ENCODE data around the gene FBXO11.
"Not testable (repeated sequence)": the region's sequence is repeated elsewhere in the genome, so short reads cannot be mapped to it uniquely, and the experiment has no call there.

The FBXO11 gene

DNA sequence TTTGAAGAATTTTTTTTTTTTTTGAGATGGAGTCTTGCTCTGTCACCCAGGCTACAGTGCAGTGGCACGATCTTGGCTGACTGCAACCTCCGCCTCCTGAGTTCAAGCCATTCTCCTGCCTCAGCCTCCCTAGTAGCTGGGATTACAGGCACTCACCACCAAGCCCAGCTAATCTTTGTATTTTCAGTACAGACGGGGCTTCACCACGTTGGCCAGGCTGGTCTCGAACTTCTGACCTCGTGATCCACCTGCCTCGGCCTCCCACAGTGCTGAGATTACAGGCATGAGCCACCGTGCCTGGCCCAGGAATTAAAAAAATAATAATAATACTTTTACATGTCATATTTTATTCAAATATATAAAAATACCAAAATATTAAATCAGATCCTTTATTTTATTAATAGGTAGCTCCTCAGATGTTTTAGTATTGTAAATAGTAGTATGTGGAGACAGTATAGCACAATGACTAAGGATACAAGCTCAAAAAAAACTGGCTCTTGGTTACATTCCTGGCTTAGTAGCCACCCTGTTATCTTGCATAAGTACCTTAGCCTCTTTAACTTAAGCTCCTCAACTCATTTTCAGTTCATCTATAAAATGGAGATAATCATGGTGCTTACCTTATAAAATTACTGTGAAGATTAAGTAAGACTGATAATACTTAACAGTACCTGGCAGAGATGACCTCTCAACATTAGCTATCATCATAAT is 53.1 kb downstream of the FBXO11 start:
- H3K4me3 ChIP-seq; H3K9me3 ChIP-seq; in situ Hi-C loops (cut with MboI; ENCODE audit: low sequenced_read_pairs); DNase-seq (ENCODE audit: low spot score in 2 of 2); H3K27me3 ChIP-seq (ENCODE audit: low read depth); H3K4me1 ChIP-seq; H3K36me3 ChIP-seq (replicated peaks): not testable (repeated sequence)

DNA sequence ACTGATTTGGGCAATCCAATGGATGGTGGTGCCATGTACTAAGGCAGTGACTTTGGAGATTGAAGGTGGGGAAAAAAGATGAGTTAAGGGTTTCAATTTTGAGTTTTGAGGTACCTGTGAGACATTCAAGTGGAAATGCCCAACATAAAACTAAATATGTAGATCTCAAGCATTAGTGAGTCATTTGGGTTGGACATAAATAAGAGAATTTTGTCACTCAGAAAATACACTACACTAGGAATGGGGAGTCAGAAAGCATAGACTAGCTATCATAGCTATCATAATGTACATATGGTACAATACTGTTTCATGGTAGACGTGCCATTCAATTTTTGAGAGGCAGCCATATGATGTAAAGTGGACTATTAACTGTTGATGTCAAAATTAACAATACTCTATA is 56.1 kb downstream of the FBXO11 start:
- Histone ChIP-seq H3K36me3 (replicated peaks) (no peaks in the 10 kb centered on the region), H3K4me1 (no peaks in the 10 kb centered on the region; the same call in 1 of the 2 replicates), H3K27me3 (ENCODE audit: low read depth) (no peaks in the 10 kb centered on the region), H3K4me3 (no peak overlapping the region), H3K9me3 (no peaks in the 10 kb centered on the region)
- in situ Hi-C loops (cut with MboI; ENCODE audit: low sequenced_read_pairs), result no loop called here
- no peak for DNase-seq (ENCODE audit: low spot score in 2 of 2)

DNA sequence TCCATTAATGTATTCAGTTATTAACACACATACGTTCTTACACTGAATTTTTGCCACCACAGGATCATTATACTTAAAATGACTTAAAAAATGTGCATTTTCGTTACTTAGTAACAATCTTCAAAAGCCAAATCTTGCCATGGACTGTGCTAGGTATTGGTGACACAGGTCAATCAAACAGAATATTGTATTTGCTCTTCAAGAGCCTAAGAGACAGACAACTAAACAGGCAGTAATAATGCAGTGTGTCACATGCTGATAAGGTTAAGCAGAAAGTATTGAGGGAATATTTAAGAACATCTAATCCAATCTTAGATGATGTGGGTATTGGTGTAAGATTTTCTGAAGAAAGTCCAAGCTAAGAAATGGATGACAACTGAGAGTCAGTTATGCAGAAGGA is 56.9 kb downstream of the FBXO11 start:
- H3K4me1 ChIP-seq, result no peaks in the 10 kb centered on the region; the same call in 1 of the 2 replicates
- in situ Hi-C loops (cut with MboI; ENCODE audit: low sequenced_read_pairs), result no loop called here
- H3K9me3 ChIP-seq, result no peaks in the 10 kb centered on the region
- no peak overlapping the region for H3K4me3 ChIP-seq
- DNase-seq (ENCODE audit: low spot score in 2 of 2), result no peak
- H3K36me3 ChIP-seq (replicated peaks), result no peaks in the 10 kb centered on the region
- H3K27me3 ChIP-seq (ENCODE audit: low read depth), result no peaks in the 10 kb centered on the region

DNA sequence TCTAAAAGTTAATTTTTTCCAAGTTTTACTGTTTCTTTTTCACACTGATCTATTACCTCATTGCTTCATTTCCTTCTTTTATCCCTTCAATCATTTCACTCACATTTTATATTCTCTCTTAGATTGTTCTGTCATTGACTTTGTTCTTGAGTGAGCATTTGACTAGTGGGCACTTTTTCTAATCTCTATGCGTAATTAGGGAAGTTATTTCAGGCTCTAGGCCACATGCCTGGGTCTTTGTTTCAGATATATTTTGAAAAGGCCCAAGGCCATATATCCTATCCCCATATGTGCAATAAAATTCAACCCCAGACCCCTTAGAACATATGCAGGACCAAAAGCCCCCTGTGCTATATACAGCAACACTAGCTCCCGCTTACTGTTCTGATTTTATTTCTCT is 62.1 kb downstream of the FBXO11 start:
- in situ Hi-C loops (cut with MboI; ENCODE audit: low sequenced_read_pairs), result no loop called here
- Histone ChIP-seq H3K4me3 (no peak overlapping the region), H3K27me3 (ENCODE audit: low read depth) (no peaks in the 10 kb centered on the region), H3K4me1 (no peaks in the 10 kb centered on the region; the same call in 1 of the 2 replicates), H3K9me3 (no peaks in the 10 kb centered on the region), H3K36me3 (replicated peaks) (peaks cover 4% of the 10 kb centered on the region)
- DNase-seq (ENCODE audit: low spot score in 2 of 2), result no peak

DNA sequence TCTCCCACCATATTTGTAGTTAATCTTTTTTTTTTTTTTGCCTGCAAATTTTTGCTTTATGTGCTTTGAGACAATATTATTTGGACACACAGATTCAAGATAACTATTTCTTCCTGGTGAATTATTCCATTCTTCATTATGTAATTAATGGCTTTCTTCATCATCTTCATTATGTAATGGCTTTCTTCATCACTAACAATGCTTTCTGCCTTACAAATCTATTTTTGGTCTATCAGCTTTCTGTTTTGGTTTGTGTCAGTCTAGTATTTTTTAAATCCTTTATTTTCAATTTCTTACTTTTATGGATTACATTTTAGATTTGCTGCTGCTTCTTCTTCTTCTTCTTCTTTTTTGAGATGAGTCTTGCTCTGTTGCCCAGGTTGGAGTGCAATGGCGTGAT is 62.9 kb downstream of the FBXO11 start:
- Histone ChIP-seq H3K4me3 (no peak overlapping the region), H3K4me1 (no peaks in the 10 kb centered on the region; the same call in 1 of the 2 replicates), H3K27me3 (ENCODE audit: low read depth) (no peaks in the 10 kb centered on the region), H3K36me3 (replicated peaks) (peaks cover 8% of the 10 kb centered on the region), H3K9me3 (no peaks in the 10 kb centered on the region)
- in situ Hi-C loops (cut with MboI; ENCODE audit: low sequenced_read_pairs), result no loop called here
- no peak for DNase-seq (ENCODE audit: low spot score in 2 of 2)

DNA sequence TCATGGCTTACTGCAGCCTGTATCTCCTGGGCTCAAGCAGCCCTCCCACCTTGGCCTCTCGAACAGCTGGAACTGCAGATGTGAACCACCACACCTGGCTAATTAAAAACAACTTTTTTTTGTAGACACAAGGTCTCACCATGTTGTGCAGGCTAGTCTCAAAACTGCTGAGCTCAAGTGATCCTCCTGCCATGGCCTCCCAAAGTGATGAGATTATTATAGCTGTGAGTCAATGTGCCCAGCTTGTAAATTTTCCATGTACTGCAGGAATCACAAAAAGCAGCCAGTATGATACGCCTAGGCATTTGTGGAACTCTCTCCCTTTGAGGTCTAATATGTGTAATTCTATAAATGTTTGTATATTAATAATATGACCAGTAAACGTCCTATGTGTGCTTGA is 63.5 kb downstream of the FBXO11 start:
- Histone ChIP-seq H3K9me3 (no peaks in the 10 kb centered on the region), H3K4me1 (no peaks in the 10 kb centered on the region; the same call in 1 of the 2 replicates), H3K36me3 (replicated peaks) (peaks cover 8% of the 10 kb centered on the region), H3K27me3 (ENCODE audit: low read depth) (no peaks in the 10 kb centered on the region), H3K4me3 (no peak overlapping the region)
- no peak for DNase-seq (ENCODE audit: low spot score in 2 of 2)
- in situ Hi-C loops (cut with MboI; ENCODE audit: low sequenced_read_pairs), result no loop called here

DNA sequence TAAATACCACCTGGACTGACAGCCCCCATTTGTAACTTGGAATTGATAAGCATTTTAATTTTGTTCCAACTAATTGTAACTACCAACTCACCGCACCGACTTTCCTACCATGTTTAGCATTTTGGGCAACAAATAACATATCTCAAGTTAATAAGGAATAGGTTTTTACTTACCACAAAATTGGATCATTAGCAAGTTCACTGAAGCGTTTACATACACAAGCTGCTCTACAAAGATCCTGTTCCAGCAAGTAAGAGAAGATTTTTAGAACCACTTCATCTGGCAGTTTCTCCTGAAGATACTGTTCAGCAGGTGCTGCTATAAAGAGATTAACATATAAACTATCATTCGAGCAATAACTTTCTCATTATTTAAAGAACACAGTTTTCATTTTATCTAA is 67.6 kb downstream of the FBXO11 start:
- Histone ChIP-seq H3K4me3 (no peak overlapping the region), H3K4me1 (no peaks in the 10 kb centered on the region), H3K27me3 (ENCODE audit: low read depth) (no peaks in the 10 kb centered on the region), H3K36me3 (replicated peaks) (peaks cover 44% of the 10 kb centered on the region), H3K9me3 (no peaks in the 10 kb centered on the region)
- DNase-seq (ENCODE audit: low spot score in 2 of 2), result no peak
- in situ Hi-C loops (cut with MboI; ENCODE audit: low sequenced_read_pairs), result no loop called here

DNA sequence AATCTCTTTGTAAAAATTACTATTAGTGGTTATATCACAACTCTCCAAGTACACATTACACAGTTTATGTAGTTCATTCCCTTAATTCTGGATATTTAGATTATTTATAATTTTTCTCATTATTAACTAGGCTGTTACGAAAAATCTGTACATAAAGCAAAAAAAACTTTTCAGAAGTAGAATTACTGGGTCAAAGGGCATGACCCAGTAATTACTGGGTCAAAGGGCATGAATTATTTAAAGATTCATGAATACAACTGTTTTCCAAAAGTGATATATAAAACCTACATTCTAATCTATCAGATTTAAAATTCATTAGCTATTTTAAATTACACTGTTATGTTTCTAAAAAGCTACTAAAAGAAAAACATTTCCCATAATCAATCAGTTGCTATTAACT is 68.0 kb downstream of the FBXO11 start:
- no peak for DNase-seq (ENCODE audit: low spot score in 2 of 2)
- Histone ChIP-seq H3K4me1 (no peaks in the 10 kb centered on the region), H3K36me3 (replicated peaks) (peaks cover 47% of the 10 kb centered on the region), H3K9me3 (no peaks in the 10 kb centered on the region), H3K4me3 (no peak overlapping the region), H3K27me3 (ENCODE audit: low read depth) (no peaks in the 10 kb centered on the region)
- in situ Hi-C loops (cut with MboI; ENCODE audit: low sequenced_read_pairs), result no loop called here

DNA sequence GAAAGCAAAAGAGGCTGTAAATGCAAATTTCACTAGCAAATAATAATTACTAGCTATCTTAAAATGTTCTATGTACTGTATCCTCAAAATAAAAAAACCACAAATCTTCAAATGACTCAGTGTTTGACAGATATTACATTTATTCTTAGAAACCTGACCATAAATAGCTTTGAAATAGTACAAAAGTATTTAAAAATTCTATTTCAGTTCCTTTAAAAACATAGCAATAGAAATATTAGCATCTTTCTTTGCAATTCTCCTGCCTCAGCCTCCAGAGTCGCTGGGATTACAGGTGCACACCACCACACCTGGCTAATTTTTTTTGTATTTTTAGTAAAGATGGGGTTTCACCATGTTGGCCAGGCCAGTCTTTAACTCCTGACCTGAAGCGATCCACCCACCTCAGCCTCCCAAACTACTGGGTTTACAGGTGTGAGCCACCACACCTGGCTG is 72.8 kb downstream of the FBXO11 start:
- Histone ChIP-seq H3K27me3 (ENCODE audit: low read depth) (no peaks in the 10 kb centered on the region), H3K36me3 (replicated peaks) (peaks cover 67% of the 10 kb centered on the region), H3K4me3 (no peak overlapping the region), H3K9me3 (no peaks in the 10 kb centered on the region), H3K4me1 (no peaks in the 10 kb centered on the region)
- in situ Hi-C loops (cut with MboI; ENCODE audit: low sequenced_read_pairs), result no loop called here
- DNase-seq (ENCODE audit: low spot score in 2 of 2), result no peak

DNA sequence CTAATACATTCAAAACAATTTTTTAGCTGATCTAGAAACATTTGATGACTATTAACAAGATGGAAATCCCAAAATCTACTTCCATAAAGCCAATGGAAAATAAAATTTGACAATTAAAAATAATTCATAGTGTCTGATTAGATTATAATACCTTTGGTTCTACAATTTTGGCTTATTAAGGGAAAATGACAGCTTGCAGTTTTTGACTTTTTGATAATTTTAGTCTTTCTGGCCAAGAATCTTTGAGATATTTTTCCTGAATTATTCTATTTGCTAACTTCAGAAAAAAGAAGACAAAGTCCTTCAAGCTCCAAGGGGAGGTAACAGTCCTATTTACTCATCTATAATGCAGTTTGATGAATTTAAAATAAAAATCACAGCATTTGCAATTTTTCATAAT is 83.8 kb downstream of the FBXO11 start:
- H3K4me1 ChIP-seq, result no peaks in the 10 kb centered on the region
- no peaks in the 10 kb centered on the region for H3K27me3 ChIP-seq (ENCODE audit: low read depth)
- H3K9me3 ChIP-seq, result no peaks in the 10 kb centered on the region
- in situ Hi-C loops (cut with MboI; ENCODE audit: low sequenced_read_pairs), result no loop called here
- H3K4me3 ChIP-seq, result no peak overlapping the region
- H3K36me3 ChIP-seq (replicated peaks), result peaks cover 43% of the 10 kb centered on the region
- DNase-seq (ENCODE audit: low spot score in 2 of 2), result no peak

DNA sequence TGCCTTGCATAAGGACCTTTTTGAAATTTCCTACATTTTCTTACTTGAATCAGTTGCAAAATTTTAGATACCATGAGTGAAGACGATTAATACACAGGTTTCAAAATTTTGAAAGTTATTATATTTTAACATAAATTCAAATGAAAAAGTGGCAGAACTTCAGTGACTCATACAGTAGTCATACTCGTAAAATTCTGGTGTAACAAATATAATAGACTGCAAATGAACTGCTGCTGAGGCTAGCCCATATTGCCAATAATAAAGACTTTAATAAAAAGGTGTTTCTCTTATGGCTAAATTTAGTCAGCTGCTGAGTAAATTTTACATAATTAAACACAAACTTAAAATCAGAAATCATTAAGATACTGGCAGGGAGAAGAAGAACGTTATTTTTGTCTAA is 86.5 kb downstream of the FBXO11 start:
- Histone ChIP-seq H3K4me3 (no peak overlapping the region), H3K36me3 (replicated peaks) (peaks cover 56% of the 10 kb centered on the region), H3K9me3 (no peaks in the 10 kb centered on the region), H3K27me3 (ENCODE audit: low read depth) (no peaks in the 10 kb centered on the region), H3K4me1 (no peaks in the 10 kb centered on the region)
- no peak for DNase-seq (ENCODE audit: low spot score in 2 of 2)
- in situ Hi-C loops (cut with MboI; ENCODE audit: low sequenced_read_pairs), result no loop called here

DNA sequence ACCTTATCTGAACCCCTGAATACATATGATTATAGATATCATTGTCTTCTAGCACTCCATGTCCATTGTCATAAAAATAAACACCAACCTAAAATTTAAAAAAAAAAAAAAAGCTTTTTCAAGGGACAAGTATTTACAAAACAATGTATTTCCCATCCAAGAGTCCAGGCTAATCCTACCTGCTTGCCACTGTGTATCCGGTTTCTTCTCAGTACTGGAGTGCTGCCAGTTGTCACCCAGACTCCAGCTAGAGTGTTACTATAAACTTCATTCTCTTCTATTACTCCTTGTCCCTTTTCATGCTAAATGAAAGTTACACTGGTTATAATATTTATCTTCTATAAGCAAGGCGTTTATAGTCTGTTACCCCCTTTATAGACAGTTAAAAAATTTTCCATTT is 87.5 kb downstream of the FBXO11 start:
- H3K4me3 ChIP-seq, result no peak overlapping the region
- H3K36me3 ChIP-seq (replicated peaks), result peaks cover 54% of the 10 kb centered on the region
- H3K9me3 ChIP-seq, result no peaks in the 10 kb centered on the region
- H3K27me3 ChIP-seq (ENCODE audit: low read depth), result no peaks in the 10 kb centered on the region
- no peaks in the 10 kb centered on the region for H3K4me1 ChIP-seq
- no peak for DNase-seq (ENCODE audit: low spot score in 2 of 2)
- in situ Hi-C loops (cut with MboI; ENCODE audit: low sequenced_read_pairs), result no loop called here

DNA sequence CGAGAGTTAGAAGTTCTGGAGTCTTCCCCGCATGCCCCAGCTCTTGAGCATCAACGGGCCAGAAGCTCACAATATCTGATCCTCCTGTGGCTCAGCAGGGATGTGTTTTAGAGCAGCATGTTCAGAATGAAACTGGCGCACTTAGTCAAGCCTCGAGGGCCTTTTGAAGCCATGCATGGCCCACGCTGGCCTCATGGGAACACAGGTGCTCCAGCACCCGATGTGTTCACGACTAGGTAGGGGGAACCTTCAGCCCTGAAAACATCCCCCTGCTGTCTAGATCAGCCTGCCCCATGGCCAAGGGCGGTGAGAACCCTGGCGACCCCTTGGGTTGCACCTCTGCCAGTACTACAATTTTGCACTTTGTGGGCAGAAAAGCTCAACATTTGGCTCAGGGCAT is 90.5 kb downstream of the FBXO11 start:
- no peaks in the 10 kb centered on the region for H3K27me3 ChIP-seq (ENCODE audit: low read depth)
- no peak for DNase-seq (ENCODE audit: low spot score in 2 of 2)
- H3K9me3 ChIP-seq, result no peaks in the 10 kb centered on the region
- H3K36me3 ChIP-seq (replicated peaks), result peaks cover 58% of the 10 kb centered on the region
- no peak overlapping the region for H3K4me3 ChIP-seq
- no peaks in the 10 kb centered on the region for H3K4me1 ChIP-seq
- in situ Hi-C loops (cut with MboI; ENCODE audit: low sequenced_read_pairs), result no loop called here

DNA sequence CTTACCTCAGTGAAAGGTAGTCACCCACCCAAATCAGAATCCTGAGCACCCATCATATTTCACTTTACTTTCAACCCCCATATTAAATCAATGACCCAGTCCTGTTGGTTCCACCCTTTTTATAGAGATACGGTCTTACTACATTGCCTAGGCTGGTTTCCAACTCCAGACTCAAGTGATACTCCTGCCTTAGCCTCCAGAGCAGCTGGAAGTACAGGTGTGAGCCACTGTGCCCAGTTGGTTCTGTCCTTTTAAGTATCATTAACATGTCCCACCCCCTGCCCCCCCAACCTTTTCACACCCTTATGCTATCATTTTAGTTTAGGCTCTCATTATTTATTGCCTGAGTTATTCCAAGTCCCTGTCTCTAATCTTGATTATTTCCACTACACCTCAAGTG is 94.6 kb downstream of the FBXO11 start:
- Histone ChIP-seq H3K4me1 (no peaks in the 10 kb centered on the region), H3K4me3 (no peak overlapping the region), H3K27me3 (ENCODE audit: low read depth) (no peaks in the 10 kb centered on the region), H3K9me3 (no peaks in the 10 kb centered on the region), H3K36me3 (replicated peaks) (peaks cover 65% of the 10 kb centered on the region)
- in situ Hi-C loops (cut with MboI; ENCODE audit: low sequenced_read_pairs), result no loop called here
- DNase-seq (ENCODE audit: low spot score in 2 of 2), result no peak

DNA sequence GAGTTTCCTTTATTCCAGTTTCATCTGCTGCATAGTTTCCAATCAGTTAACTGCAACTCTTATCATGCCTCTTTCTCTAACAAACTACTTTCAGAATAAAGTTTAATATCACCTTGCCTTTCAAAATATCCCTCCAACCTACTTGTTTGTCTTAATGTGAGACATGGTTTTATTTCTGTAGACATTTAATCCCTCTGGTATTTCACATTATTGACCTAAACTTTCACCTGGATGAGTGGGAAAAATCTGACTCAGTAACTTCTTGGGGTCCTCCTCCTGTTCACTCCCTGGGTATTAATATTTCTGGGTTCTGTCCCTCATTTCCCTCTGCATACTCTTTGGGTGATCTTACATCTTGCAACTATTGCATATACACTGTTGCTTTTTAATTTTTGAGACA is 95.4 kb downstream of the FBXO11 start:
- no peak for DNase-seq (ENCODE audit: low spot score in 2 of 2)
- Histone ChIP-seq H3K4me1 (no peaks in the 10 kb centered on the region), H3K36me3 (replicated peaks) (peaks cover 71% of the 10 kb centered on the region), H3K27me3 (ENCODE audit: low read depth) (no peaks in the 10 kb centered on the region), H3K4me3 (no peak overlapping the region), H3K9me3 (no peaks in the 10 kb centered on the region)
- in situ Hi-C loops (cut with MboI; ENCODE audit: low sequenced_read_pairs), result no loop called here
